DMS 273 (cell line): Measurements from ENCODE around the gene DYNLRB1.
"Not testable (repeated sequence)": the region's sequence is repeated elsewhere in the genome, so short reads cannot be mapped to it uniquely, and the experiment has no call there.

Source experiments
- DNase-seq: peaks from one replicate; lab custom pipeline; 2025; ENCODE audit not compliant: unreplicated experiment; lab: John Stamatoyannopoulos, UW

DYNLRB1 gene

DNA sequence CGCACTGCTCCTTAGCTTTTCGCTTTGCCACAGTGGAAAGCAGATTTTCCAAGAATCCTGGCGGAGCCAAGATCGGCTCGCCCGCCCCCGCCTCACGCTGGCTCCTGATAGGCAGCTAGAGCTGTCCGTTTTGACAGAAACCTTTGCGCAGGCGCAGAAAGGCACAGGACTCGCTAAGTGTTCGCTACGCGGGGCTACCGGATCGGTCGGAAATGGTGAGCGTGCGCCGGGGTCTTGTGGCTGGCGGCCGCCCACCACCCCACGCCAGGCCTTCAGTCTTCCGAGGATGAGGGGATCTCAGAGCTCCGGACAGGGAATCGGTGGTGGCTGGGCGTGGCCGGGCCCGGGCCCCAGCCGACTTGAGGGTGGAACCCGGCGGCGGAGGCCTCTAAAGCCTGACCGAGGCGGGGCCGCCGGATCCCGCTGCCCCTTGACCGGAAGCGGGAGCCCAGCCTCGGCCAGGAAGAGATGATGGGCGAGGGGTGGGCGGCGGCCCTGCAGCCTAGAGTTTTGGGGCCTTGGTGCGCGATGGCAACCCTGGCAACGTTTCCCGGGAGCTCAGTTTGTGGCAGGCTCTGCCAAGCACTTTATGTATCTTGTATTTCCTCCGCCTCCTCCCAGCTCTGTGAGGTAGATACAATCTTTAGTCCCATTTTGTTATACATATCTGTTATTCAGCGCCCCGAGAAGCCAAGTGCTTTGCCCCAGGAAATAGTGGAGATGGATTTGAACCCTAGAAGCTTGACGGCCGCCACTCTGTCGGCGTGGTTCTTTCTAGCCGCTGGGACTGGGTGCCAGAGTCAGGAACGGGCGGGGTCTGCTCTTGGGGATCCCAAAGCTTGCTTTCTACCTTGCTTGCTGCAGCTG lies at the start of gene DYNLRB1:
TSS of gene DYNLRB1 (plus strand) at position 176 of the 867 bp plus-strand sequence. CDS start at position 213, 37 bp downstream.
- peak; percentile 99 for DNase-seq

DNA sequence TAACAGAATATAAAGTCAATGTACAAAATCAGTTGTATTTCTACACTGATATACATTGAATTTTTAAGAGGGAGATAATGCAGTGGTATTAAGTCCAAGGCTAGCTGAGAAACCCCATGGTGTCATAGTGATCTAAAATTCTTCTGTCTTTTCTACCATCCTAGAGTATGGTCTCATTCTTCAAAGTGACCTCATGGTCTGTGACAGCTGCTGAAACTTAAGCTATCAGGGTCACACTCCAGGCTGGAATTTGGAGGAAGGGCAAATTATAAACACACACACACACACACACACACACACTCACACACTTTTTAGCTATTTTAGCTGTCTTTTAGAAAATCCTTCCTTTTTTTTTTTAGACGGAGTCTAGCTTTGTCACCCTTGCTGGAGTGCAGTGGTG lies 47.3 kb upstream of the DYNLRB1 start:
- DNase-seq: no peak

DNA sequence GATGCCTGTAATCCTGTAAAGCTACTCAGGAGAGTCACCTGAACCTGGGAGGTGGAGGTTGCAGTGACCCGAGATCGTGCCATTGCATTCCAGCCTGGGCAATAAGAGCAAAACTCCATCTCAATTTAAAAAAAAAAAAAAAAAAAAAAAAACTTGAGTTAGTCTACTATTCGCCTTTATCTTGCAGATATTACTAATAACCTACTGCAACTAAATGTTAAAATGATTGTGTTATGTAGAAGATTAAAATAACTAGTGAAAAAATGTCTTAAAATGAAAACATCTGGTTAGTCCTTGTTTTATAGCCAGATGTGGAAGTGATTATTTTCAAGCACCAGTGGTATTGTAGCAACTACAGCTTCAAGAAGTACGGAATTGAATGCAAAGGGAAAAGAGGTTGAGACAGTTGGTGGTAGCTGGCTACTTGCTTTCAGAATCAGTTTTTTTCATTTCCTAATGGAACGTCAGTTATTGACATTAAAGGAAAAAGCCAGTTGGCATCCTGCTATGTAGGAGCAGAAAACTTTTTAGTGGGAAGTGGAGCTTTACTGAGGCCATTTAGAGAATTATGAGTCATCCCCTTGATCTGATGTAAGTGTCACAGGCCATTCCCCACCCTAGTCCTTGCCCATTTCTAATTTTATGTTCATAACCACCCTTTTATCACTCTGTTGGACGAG lies 43.8 kb upstream of the DYNLRB1 start:
- no peak for DNase-seq

DNA sequence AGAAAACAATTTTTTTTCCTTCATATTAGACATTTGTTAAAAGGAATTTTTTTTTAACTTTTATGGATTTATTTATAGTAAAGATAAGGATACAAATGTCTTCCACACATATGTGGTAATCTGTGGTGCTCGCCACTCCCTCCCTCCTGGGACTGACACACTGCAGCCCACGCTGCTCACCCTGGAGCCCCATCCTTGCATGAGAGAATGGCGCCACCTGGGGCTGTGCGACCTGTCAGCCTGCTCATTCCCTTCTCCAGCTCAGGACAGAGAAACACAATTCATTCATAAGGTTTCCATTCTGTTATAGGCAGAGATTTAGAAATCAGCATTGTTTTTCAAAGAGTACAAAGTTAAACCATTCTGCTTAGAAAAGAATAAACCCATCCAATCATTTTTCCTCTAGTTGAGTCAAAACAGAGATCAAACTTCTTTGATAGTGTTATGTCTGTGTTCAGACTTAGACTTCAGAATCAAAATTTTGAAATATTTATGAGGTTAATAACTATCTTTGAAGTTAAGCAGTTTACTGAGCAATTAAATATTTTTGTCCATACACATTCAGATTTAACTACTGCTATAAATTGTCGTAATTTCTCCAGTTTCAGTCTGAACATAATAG lies 42.8 kb upstream of the DYNLRB1 start:
- peak; percentile 36 for DNase-seq

DNA sequence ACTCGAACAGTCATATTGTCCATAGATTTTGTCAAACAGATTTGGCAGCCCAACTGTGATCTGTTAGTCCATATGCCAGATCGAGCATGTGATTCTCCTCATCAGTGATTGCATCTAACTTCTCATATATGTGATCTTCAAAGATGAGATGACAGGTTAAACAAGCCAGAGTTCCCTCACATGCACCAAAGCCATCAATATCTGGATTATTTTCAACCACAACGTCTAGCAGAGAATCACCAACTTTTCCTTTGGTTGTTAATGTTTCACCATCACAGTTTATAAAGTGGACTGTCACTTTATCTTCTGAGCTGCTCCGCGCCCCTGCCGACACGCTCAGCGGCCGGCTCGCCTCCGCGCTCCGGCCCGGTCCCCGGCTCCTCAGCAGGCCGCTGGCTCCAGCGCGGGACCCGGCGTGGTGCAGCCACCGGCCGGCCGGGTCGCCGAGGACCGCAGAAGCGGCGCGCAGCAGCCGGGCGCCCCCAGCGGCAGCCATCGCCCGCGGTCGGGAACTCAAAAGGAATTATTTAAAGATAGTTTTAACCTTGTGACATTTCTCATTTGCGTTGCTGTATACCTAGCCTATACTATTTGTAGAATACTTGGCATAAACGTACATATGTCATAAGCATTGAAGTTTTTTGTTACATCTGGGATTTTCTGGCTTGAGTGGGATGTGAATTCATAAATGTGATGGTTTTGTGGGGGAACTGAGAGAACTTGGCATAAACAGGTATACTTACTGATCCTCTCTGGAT lies 40.1 kb upstream of the DYNLRB1 start:
- DNase-seq: no peak

DNA sequence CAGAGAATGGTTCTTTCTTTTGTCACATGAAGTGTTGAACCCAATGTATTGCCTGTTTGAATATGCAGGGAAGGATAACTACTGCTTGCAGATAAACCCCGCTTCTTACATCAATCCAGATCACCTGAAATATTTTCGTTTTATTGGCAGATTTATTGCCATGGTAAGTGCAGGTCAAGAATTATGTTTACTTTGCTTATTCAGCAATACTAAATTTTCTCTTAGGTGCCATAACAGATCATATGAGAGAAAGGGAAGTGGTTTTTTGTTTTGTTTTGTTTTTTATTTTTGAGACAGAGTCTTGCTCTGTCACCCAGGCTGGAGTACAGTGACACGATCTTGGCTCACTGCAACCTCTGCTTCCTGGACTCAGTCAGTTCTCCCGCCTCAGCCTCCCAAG lies 36.6 kb upstream of the DYNLRB1 start:
- DNase-seq: no peak

DNA sequence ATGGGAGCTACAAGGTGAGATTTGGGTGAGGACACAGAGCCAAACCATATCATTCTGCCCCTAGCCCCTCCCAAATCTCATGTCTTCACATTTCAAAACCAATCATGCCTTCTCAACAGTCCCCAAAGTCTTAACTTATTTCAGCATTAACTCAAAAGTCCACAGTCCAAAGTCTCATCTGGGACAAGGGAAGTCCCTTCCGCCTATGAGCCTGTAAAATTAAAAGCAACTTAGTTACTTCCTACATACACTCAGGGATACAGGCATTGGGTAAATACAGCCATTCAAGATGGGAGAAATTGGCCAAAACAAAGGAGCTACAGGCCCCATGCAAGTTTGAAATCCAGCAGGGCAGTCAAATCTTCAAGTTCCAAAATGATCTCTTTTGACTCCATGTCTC lies 34.1 kb upstream of the DYNLRB1 start:
- not testable (repeated sequence) for DNase-seq

DNA sequence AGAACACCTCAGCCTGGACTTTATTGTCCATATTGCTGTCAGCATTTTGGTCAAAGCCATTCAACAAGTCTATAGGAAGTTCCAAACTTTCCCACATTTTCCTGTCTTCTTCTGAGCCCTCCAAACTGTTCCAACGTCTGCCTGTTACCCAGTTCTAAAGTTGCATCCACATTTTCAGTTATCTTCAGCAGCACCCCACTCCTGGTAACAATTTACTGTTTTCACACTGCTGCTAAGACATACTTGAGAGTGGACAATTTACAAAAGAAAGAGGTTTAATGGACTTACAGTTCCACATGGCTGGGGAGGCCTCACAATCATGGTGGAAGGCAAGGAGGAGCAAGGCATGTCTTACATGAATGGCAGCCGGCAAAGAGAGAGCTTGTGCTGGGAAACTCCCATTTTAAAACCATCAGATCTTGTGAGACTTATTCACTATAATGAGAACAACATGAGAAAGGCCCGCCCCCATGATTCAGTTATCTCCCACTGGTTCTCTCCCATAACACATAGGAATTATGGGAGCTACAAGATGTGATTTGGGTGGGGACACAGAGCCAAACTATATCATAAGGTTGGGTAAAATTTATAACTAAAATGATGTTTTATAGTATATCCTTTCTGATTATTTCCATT lies 32.5 kb upstream of the DYNLRB1 start:
- not testable (repeated sequence) for DNase-seq

DNA sequence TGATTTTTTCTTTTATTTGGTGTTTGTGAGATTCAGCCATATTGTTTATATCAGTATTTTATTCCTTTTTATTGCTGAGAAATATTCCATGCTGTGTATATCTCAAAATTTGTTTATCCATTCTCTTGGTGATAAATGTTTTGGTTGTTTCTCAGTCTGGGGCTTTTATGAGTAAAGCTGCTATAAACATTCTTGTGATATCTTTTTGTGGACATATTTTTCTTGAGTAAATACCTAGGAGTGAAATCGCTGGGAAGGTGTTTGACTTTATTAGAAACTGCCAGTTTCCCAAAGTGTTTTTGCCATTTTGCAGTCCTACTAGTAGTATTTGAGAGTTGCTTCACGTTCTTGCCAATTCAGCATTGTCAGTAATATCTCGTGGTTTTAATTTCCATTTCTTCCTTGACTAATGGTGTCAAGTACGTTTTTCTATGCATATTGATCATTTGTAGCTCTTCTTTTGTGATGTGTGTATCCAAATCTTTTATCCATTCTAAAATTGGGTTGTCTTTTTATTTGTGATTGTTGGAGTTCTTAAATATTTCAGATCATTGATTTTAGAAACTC lies 31.1 kb upstream of the DYNLRB1 start:
- no peak for DNase-seq

DNA sequence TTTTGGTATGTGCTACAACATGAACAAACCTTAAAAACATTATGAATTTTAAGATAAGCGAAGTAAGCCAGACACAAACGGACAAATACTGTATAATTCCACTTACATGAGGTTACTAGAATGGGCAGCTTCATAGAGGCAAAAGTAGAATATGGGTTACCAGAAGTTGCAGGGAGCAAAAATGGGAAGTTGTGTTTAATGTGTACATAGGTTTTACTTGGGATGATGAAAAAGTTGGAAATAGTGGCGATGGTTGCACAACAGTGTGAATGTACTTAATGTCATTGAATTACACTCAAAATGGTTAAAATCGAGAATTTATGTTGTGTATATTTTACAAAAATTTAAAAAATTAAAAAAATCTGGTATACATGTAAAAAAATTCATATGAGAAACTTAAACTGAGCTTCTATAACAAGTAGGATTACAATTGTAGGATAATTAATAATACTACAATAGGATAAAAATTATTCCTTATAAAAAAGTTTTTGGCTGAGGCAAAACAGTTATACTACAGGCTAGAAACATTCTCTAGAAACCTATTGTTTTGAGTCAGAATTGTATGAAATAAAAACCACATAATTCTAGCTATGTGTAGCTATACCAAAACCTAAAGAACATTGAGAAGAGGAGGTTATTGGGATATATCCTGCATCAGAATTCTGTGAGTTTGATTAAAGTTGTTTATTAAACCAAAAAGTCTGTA lies 24.8 kb upstream of the DYNLRB1 start:
- no peak for DNase-seq

DNA sequence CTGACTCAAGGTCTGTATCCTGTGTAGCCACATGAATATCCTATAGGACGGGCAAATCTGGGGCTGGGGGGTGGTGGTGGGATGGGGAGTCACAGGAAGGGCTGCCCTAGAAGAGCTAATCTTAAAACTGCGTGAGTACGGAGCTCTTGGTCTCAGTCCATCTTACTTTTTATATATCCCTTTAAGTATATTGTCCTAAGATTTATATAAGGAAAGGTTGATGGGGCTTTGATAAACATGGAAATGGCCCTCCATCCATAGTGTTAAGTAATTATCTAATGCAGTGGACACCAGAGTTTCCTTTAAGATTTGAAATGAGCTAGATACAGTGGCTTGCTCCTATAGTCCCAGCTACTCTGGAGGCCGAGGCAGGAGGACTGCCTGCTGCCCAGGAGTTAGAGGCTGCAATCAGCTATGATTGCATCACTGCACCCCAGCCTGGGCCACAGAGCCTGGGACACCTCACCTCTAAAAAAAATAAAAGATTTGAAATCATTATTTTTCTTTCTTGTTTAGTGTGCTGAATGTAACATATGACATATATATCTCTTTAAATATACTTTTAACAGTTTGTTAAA lies 24.2 kb upstream of the DYNLRB1 start:
- no peak for DNase-seq

DNA sequence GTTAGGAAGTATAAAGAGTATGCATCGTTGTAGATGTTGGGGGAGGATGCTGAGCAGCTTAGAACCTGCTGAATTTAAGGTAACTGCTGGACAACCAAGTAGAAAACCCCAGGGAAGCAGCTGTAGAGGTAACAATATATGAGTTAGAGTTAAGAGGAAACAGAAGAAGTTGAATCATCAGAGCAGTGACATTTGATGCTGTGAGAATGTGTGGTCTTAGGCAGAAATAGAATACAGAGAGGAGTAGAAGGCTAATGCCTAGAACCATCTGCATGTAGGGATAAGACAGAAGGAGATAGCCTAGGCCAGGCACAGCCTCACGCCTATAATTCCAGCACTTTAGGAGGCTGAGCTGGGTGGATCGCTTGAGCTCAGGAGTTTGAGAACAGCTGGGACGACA lies 22.6 kb upstream of the DYNLRB1 start:
- DNase-seq: no peak

DNA sequence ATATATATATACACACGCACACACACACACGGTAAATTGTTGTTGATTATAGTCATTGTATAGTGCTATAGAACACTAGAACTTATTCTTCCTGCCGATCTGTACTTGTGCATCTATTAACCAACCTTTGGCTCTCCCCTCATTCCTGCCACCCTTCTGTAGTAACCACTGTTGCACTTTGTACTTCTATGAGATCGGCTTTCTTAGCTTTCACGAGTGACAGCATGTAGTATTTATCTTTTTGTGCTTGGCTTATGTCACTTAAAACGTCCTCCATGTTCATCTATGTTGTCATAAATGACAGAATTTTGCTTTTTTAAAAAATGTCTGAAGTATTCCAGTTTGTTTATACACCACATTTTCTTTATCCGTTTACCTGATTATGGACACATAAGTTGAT lies 20.9 kb upstream of the DYNLRB1 start:
- no peak for DNase-seq

DNA sequence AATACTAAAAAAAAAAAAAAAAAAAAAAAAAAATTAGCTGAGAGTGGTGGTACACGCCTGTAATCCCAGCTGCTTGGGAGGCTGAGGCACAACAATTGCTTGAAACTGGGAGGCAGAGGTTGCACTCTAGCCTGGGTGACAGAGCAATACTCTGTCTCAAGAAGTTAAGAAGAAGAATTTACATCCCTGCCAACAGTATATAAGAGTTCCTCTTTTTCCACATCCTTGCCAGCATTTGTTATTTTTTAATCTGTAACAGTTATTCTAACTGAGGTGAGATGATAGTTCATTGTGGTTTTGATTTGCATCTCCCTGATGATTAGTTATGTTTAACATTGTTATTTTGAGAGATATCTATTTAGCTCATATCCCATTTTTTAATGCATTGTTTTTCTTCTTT lies 20.3 kb upstream of the DYNLRB1 start:
- DNase-seq: no peak

DNA sequence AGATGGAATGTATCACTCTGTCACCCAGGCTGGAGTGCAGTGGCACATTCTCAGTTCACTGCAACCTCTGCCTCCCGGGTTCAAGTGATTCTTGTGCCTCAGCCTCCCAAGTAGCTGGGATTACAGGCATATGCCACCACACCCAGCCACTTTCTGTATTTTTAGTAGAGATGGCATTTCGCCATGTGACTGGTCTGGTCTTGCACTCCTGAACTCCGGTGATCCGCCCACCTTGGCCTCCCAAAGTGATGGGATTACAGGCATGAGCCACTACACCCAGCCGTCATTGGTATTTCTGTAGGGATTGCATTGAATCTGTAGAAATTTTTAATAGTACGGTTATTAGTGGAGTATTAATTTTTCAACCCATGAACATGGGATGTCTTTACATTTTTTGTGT lies 18.6 kb upstream of the DYNLRB1 start:
- DNase-seq: not testable (repeated sequence)

DNA sequence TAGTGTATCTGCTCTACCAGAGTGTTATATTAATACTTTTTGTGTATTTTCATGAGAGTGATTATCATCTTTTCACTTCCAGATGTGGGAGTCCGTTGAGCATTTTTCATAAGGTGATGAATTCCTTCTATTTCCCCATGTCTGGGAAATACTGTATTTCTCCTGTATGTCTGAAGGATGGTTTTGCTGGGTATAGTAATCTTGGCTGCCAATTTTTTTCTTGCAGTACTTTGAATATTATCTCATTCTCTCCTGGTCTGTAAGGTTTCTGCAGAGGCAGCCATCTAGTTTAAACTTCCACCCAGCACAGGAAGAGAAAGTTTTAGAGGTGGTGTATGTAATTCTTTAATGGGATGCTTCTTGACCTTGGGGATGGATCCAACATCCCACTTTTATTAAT lies 15.4 kb upstream of the DYNLRB1 start:
- DNase-seq: no peak

DNA sequence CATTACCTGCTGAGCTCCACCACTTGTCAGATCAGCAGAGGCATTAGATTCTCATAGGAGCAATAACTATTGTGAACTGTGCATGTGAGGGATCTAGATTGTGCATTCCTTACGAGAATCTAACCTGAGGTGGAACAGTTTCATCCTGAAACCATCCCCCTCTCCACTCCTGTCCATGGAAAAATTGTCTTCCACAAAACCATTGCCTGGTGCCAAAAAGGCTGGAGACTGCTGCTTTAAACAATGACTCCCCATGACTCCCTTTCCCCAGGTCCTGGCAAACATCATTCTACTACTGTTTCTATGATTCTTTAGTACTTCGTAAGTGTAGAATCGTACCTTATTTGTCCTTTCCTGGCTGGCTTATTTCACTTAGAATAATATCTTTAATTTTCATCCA lies 9.7 kb upstream of the DYNLRB1 start:
- DNase-seq: no peak

DNA sequence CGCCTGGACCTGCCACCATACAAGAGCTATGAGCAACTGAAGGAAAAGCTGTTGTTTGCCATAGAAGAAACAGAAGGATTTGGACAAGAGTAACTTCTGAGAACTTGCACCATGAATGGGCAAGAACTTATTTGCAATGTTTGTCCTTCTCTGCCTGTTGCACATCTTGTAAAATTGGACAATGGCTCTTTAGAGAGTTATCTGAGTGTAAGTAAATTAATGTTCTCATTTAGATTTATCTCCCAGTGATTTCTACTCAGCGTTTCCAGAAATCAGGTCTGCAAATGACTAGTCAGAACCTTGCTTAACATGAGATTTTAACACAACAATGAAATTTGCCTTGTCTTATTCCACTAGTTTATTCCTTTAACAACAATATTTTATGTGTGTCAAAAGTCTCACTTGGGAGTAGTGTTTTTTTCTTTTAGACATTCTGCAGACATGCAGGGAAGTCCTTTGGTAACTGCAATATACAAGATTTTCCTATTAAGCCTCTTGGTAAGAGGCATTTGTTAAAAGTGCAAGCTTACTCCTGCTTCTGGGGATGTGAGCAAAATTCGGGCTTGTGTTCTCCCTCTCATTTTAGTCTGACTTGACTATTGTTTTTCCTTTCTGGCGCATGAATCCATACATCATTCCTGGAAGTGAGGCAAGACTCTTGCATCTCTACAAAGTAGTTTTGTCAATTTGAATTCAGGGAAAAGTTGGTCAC lies 8.4 kb upstream of the DYNLRB1 start:
- DNase-seq: no peak

DNA sequence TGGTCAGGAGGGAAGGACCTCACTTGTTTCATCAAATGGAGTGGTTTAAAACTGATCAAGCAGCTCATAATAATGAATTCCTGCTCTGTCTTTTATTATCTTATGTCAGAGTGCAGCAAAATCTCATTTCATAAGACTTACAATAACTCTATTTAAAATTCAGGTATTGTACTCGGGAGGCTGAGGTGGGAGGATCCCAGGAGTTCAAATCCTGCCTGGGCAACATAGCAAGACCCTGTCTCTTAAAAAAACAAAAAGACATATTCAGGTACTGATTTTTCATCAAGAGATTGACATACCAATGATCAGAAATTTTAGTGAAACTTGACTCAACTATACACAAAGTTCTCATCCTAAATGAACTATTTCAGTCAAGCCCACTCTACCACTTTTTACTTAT lies 5.6 kb upstream of the DYNLRB1 start:
- DNase-seq: no peak
